Stimulated activated CD4-positive, alpha-beta T cell treated with anti-CD3 and anti-CD28 coated beads, Interleukin-2, amount 100 ng/mL, for 4 hours (primary cell): ENCODE results near the gene DDX25.
A peak's percentile ranks its signal among the peaks of the same experiment; 100 is the strongest.

Experiments used
- DNase-seq: peaks from one replicate; pipeline ENCODE4 v3.0.0-alpha.2; 2020; ENCODE audit warnings: low read depth

DDX25 gene

DNA sequence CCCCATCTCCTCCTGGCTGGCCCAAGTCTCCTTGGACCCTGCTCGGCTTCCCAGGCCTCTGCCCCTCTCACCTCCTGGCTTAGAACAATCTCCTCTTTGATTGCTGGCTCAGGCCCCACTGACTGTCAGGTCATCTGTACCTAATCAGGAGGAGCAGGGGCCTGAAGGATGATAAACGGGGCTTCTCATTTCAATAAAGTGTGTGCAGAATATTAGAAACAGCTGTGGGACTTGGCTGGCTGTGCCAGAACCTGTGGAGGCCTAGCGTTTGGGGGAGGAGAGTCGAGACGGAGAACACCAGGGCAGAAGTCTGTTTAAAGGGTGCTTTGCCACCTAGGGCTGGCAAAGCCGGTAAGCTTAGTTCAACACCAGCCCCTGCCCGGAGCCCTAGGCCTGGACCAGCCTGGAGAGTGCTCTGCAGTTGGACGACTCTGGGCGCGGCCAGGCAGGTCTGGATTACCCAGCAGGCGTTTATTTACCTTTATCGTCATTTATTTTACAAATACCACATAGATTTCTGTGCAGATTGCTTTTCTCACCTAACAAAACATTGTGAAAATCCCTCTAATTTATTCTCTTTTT is 31.4 kb downstream of the DDX25 start:
- no peak for DNase-seq

DNA sequence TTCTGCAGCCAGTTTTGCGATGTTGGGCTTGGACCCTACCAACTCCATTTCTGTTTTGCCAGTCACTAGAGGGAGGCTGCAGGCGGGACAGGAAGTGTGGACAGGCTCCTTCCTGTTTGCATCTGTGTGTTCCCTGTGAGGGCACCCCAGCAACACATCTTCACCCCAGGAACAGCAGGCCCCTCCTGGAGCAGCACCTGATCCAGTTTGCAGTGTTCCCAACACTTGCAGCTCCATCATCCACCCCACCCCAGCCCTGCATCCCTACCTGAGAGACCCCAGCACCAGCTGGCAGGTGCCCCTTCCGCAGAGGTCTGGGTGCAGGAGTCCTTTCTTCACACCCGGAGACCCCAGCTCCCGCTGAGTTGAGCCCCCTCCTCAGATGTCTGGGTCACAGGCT is 34.1 kb downstream of the DDX25 start:
- DNase-seq: no peak

DNA sequence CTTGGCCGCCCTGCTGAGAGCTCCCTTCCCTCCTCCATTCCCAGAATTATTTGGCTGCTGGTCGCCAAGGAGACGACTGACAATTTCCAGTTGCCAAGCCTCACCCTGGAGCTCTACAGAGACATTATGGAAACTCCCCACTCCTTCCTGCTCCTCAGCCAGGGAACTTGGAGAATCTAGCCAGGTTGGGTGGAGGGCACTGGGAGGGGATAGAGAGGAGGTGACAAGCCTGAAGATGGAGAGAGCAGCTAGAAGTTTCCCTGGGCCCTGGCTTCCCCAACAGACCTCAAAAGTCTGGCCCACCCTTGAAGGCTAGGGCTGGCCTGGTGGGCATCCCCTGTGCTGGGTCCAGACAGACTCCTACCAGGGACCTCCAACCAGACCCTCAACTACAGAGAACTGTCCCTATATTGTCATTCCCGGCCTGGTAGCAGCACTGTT is 34.8 kb downstream of the DDX25 start:
- no peak for DNase-seq

DNA sequence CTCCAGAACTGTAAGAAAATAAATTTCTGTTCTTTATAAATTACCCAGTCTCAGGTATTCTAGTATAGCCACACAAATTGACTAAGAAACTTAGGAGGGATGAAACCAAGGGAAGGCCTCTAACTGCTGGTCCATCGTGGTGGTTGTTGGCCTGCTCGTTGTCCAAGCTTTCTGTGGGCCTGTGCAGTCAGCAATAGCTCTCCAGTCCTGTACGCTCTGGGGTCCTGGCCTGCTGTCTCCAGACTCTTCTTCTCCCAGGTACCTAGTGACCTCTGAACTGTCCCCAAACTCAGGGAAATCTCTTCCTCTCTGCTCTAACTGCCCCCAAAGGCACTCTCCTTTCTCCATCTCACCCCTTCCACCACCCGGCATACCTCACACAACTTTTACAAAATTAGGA is 35.8 kb downstream of the DDX25 start:
- no peak for DNase-seq

DNA sequence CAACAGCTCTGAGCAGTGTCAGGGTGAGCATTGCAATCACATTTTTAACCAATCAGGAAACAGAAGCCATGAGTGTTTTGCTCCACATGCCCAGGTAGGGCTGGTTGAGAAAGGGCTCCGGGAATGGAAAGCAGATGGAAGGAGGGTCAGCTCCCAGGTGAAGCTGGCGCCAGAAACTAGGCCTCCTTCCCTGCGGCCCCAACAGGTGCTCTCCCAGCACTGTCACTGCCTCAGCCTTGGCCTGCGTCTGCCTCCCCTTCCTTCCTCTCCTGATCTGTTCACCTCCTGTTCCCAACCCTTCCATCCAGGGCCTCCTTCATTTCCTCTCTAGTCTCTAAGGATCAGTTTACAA is 36.9 kb downstream of the DDX25 start:
- no peak for DNase-seq

DNA sequence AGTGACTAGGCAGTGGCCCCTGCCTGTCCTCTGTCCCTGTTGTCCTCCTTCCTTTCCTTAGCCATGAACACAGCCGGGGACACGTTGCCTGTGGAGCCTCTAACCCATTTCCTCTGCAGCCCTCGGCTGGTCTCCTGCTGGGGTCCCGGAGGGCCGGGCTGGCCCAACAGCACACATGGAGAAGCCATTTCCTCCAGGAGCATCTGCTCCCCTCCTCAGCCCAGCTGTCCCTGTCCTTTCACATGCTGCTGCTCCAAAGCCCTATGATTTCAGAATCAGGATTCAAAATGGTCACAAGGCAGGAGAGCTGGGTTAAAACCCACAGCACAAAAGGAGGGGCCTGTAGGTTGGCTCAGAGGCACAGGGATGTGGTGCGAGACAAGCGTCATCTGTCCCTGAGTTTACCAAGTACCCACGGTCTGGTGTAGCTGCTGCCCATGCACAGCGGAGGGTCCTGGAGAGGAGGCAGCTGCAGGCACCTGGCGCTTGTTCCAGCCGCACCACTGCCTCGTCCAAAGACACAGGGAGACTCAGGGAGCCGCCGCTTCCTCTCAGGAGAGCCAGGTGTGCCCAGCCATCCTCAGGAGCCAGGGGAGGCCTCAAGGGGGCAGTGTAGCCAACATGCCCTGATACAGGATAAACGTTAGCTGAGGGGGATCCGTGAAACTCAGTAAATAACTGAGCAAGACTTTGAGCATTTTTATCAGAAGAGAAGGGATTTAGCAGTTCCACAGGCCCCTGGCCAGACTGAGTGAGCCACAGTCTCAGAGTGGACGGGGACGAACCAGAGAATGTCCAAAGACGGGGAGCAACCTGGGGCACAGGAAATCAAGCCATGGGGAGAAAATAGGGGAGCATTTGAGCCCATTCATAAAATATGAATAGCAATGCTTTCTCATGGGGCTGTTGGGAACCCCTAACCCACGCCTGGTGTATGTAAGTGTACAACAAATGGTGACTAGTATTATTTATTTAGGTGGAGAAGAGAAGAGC is 37.6 kb downstream of the DDX25 start:
- peak; percentile 19 for DNase-seq

DNA sequence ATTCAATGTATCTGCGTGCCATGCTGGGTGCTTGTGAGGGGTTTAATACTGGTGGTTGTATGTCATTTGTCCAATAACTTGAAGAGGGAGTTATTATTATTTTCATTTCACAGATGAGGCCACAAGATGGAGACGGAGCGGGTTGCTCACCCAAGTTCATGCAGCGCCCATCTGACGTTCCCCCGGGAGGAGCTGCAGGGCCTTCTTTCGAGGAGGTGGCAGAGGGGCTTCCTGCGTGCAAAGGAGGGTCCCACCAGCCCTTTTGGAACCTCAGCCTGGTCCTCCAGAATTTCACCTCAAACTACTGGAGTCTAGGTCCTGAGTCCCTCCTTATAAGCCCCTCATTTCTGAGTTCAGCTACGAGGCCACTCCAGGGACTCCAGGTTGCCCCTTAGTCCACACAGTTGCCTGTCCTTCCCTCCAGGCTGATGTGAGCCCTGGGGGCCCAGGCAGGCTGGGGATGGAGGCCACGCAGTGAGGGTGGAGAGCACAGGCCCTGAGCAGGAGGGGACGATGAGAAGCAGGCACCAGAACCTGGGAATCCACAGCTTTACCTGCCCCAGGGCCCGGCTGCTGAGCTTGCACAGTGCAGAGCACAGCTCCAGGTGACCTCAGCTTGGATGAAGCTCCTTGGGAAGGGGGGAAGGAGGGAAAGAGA is 38.6 kb downstream of the DDX25 start:
- DNase-seq: no peak

DNA sequence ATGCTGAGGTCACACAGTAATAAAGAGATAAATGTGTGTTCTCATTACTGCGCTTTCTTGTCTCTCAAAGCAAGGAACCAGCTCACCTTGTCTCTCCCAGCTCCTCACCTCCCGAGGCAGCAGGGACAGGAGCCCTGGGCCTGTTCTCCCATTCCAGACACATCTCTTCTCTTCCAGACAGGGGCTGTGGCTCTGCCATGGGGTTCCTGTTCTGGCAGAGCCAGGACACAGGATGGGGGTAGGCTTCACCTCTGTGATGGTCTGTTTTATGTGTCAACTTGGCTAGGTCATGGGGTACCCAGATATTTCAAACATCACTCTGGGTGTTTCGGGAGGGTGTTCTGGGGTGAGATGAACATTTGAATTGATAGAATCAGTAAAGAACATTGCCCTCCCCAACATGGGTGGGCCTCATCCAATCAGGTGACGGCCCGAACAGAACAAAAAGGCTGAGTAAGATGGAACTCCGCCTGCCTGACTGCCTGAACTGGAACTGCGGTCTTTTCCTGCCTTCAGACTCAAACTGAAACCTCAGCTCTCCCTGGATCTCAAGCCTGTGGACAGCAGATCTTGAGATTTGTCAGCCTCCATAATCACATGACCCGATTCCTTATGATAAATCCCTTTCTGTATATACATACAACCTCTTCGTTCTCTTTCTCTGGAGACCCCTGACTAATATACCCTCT is 39.5 kb downstream of the DDX25 start:
- DNase-seq: no peak

DNA sequence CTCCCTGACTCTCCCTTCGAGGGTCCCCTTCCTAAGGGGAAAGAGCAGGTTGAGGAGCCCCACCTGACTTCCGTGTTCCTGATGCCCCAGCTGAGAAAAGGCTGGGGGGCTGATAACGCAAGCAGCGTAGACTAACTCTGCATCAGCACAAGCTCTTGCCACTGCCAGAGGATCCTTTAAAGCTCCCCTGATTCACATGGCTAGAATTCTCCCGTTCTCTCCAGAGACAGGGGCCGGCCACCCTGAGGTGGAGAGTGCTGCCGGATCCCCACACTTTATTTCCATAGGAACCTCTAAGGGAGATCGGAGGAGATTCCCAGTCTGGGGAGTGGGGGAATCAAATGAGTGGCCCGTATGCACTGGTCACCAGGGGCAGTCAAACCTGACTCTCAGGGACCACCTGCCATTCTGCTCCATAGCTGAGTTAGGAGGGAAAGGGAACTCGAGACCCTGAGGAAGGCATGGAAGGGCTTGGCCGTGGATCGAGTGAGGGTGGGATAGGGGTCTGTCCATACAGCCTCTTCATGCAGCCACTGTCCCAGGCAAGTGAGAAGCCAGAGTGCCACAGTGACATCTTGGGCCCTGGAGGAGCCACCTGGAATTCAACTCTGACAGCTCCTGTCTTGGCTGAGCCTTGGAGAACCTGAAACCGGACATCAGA is 40.2 kb downstream of the DDX25 start:
- no peak for DNase-seq

DNA sequence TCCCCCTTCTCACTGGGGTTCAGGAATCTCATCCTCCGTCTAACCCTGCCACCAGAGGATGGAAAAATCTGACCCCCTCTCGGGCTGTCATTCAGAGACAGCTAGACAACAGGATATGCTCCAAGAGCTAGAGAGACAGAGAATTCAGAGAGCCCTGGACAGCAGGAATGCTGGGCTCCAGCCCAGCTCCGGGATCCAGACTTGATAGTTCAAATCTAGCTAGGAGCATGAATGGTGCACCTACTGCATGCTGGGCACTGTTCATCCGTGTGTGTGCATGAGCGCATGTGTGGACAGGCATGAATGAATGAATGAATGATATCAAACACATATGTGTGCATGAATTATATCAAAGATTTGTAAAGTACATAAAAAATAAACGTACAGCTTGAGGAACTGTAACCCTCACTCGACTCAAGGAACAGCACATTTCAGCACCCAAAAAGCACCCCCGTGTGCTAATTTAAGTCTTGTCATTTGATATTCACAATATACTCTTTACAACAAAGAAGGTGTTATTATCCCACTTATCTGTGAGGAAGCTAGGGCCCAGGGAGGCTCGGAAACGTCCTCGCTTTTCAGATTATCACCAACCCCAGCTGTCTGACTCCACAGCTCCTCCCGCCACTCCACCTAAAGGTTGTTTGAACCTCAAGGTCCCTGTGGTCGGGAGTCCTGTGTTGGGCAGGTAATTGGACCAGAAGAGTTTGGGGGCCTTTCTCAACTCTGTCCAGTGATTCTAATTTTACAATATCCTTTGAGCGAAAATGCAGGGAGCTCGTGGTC is 40.9 kb downstream of the DDX25 start:
- DNase-seq: no peak

DNA sequence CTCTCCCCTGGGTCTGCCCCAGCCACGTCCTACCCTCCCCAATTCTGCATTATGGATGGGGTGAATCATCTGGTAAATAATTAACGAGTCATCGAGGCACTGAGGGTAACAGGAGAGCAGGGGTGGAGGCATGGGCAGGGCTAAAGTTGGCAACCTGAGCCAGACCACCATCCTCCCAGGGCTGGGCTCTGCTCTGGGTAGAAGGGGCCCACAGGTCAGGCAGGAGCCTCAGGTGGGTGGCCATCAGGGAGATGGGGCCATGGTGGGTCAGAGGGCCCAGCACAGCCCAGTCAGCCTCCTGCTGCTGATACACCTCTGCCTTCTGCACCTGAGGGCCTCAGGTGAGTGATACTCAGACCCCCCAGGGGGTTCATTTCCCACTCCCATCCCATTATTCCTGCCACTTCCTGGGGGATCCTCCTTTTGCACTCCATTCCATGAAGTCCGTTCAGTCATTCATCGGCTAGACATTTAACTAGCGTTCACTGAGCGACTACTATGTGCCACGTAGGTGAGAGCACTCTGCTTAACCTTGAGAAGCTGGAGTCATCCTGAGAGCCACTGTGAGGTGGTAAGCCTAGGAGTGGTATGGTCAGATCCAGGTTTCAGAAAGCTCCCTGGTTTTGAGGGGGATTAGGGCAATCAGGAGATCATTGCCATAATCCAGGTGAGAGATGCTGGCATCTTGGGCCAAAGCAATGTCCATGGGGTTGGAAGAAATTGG is 41.7 kb downstream of the DDX25 start, which contains the start of gene VSIG10L2:
TSS of gene VSIG10L2 (plus strand) at position 248 of the 724 bp plus-strand sequence. CDS start at position 260, 12 bp downstream.
- DNase-seq: no peak

DNA sequence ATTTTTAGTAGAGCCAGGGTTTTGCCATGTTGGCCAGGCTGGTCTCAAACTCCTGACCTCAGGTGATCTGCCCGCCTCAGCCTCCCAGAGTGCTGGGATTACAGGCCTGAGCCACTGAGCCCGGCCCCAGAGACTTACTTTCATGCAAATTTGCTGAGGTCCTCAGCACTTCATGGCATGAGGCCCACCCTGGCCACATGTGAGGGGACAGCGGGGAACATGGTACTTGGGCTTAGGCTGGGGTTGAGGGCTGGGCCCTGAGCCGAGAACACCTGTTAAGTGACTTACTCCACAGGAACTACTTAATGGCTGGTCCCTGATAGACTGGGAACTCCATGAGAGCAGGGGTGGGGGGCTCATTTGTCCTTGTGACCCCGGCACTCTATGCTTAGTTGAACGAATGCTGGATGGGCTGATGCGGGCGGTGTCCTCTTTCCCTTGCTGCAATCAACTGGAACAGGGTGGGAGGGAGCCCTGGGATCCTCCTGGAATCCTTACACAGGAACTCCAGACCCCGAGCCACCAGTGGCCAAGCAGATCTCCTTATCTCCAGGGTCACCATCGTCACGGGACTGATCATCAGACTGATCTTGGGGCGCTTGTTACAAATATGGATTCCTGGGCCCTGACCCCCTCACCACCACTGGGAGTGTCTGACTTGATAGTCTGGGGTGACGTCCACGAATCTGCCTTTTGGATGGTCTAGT is 42.6 kb downstream of the DDX25 start:
- no peak for DNase-seq

DNA sequence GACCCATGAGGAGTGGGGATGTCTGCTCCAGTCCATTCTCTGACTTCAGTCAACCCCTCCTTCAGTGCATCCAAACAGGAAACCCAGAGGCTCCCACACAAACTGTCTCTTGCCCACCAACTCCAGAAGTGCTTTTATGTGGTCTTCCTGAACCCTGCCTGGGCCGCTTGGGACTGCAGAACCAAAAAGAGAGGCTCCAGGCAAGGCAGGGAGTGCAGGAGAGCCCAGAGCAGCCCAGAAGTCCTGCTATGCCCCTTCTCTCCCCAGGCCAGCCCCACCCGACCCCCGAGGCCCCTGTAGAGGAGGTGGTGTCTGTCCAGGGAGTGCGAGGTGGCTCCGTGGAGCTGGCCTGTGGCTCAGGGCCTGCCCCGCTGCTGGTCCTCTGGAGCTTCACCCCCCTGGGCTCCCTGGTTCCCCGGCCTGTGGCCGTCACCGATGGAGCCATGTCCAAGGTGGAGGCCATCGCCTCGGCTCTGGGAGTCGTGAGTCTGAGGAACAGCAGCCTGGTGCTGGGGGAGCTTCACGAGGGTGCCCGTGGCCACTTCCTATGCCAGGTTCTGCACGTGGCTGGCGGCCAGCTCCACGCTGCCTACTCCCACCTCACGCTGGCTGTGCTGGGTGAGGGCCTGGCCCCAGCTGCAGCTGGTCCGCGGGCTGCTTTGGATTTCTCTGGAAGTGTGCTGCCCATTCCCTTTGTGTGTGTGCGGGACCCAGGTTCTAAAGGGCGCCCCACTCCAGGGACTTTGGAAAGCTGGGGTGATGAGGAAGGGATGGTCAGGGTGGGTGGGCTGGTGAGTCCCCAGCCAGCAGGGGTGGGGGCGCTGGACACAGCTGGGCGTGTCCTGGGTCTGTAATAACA is 43.3 kb downstream of the DDX25 start:
- no peak for DNase-seq

DNA sequence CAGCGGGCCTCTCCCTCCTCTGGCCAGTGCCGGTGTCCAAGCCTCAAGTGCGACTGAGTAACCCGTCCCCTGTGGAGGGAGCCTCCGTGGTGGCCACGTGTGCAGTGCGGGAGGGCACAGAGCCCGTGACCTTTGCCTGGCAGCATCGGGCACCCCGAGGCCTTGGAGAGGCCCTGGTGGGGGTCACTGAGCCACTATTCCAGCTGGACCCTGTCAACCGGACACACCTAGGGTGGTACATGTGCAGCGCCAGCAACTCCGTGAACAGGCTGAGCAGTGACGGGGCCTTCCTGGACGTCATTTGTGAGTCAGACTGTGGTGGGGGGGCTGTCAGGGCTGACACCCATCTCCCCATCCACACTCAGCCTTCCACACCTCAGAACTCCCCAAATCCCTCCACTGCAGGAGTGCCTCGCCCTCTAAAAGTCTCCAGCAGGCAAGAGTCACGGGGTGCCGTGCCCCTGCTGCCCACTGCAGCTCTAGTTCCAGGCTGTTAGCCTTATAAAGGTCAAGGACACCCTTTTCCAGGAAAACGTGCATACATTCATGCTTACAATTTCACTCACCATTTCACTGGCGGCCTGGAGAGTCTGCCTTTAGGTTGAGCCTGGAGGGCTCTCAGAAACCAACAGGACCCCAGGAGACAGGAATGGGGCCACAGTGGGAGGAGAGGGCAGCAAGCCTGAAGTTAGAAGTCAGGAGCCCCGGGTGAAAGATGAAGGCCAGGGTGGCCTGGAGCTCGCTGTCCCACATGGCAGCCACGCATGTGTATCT is 44.2 kb downstream of the DDX25 start:
- DNase-seq: no peak

DNA sequence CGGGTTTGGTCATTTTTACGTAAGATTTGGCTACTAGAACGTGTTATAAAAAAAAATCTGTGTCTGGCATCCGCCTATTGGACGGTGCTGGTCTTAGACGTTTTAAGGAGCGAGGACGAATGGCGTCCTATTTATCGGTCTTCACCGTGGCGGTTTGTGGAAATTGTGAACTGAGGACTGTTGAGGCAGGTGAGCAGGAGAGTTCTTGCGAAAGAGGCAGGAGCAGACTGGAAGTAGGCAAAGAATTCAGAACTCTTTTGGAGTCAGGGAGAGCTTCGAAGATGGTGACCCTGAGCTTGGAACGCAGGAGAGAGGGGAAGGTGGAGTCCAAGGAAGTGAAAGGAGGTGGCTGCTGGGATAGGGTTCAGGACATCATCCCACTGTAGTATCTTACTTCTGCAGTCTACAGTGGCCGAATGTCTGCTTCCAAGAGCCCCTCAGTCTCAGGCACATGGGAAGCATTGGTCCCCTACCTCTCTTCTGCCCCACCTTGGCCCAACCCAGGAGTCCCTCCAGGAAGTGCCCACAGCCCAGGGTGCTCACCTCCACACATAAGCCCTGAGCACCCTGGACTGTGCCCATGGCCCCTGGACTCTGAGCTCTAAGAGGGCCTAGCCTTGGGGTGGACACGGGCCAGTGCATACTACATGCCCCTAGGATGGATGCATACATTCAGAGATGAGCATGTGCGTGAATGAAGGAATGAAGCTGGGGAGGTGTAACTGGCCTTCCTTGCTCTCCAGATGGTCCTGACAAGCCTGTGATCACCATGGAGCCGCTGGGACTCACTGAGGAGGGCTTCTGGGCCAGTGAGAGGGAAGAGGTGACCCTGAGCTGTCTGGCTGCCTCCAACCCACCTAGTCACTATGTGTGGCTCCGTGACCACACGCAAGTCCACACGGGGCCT is 45.2 kb downstream of the DDX25 start:
- DNase-seq: no peak

DNA sequence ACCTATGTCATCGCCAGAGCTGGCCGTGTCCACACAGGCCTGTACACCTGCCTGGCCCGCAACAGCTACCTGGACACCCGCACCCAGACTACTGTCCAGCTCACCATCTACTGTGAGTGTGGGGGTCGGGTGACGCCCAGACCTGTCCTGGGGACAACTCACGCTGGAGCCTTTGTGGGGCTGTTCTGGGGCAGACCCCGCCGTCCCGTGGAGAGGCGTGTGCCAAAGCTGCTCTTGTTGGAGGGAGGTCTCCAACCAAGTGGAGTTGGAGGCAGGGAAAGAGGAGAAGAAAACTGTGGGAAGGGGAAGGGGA is 45.8 kb downstream of the DDX25 start:
- DNase-seq: no peak
